GM21360 (cell line): ENCODE data around the gene ZNHIT3.
"Not testable (repeated sequence)": the region's sequence is repeated elsewhere in the genome, so short reads cannot be mapped to it uniquely, and the experiment has no call there.

ENCODE experiments used
- ATAC-seq: cut with Tn5 transposase; IDR thresholded peaks from one replicate; pipeline ENCODE4 v1.9.1; 2021; ENCODE audit warnings: mild to moderate bottlenecking, moderate library complexity; ENCODE audit not compliant: unreplicated experiment

Gene ZNHIT3

GRCh38 chr17:36482611-36483504, 3.6 kb upstream of the ZNHIT3 start:
- ATAC-seq: peak; percentile 44

GRCh38 chr17:36484021-36484420, 2.5 kb upstream of the ZNHIT3 start:
- ATAC-seq: not testable (repeated sequence)

DNA sequence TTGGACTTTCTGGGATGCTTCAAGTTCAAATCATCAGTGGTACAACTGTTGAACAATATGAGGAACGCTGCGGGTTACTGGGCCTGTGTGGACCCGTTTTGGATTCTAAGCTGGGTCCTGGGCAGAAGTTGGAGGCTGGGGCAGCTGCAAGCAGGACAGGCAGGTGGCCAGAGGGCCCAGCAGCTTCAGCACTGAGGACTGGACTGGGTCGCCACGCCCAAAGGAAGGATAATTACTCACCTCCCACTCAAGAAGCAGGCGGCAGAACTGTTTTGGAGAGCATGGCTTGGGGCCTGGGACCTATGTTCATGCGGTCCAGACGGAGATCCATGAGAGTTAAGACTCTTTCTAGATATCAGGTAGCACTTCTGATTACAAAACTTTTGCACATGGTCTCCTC, 1.5 kb upstream of the ZNHIT3 start:
- ATAC-seq: no peak

DNA sequence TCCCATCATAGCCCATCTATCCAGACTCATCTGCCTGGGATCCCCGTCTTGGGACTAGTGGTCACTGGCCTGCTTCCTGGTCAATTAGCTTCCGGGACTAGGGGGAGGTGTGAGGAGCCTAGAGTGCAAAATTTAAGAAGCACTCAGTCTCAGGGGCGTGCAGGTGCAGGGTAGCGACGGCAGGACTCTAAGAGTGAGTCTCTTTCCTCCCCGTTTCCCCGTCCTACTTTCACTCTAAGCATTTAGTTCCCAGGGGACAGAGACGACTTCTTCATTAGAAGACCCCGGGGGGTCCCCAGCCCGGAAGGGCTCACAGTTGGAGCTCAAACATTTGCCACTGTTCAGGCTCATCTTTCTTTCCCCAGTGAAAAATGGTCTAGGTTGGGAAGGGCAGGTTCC, 677 bp upstream of the ZNHIT3 start:
- no peak for ATAC-seq

- no peak for ATAC-seq
Observed at GRCh38 chr17:36493956-36494355, 7.5 kb downstream of the ZNHIT3 start.

- no peak for ATAC-seq
Observed at GRCh38 chr17:36494674-36495073, 8.2 kb downstream of the ZNHIT3 start.

DNA sequence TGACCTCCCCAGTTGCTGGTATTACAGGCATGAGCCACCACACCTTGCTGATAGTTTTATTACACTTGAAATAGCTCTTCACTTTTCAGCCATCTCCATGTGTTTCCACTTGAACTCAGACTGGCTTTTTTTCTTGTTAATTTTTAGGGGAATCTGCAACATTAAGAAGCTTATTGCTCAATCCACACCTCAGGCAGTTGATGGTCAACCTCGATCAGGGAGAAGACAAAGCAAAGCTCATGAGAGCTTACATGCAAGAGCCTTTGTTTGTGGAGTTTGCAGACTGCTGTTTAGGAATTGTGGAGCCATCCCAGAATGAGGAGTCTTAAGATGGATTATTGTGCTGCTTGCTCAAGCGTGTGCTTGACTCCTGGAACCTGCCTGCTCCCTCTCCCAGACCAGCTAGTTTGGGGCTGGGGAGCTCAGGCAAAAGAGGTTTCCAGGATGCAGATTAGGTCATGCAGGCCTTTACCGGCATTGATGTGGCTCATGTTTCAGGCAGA, 8.6 kb downstream of the ZNHIT3 start:
- no peak for ATAC-seq

GRCh38 chr17:36496018-36496789, 9.7 kb downstream of the ZNHIT3 start:
- no peak for ATAC-seq

DNA sequence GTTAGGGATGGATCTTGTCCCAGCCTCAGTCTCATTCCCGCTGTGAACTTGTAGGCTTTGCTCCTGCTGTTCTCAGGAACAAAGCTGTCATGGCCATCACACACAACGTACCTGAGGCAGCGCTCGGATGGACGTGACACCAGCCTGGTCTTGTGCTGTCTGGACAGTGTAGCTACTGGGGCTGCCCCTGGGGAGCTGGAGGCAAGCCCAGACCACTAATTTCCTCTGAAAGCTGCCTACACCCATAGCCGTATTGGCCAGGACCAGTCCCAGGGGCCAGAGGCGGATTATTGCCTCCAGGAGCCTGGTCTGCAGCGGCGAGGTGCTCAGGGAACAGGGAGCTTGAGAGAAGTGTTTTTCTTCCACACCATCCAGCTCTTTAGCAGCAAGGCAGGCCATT, 11.7 kb downstream of the ZNHIT3 start:
- ATAC-seq: no peak

GRCh38 chr17:36498560-36499300, 12.2 kb downstream of the ZNHIT3 start:
- no peak for ATAC-seq

GRCh38 chr17:36500745-36501225, 14.3 kb downstream of the ZNHIT3 start:
- no peak for ATAC-seq

- ATAC-seq: no peak
Observed at GRCh38 chr17:36501351-36501750, 14.9 kb downstream of the ZNHIT3 start.

GRCh38 chr17:36501963-36502362, 15.5 kb downstream of the ZNHIT3 start:
- ATAC-seq: no peak

- no peak for ATAC-seq
Observed at GRCh38 chr17:36503456-36504155, 17.1 kb downstream of the ZNHIT3 start.

DNA sequence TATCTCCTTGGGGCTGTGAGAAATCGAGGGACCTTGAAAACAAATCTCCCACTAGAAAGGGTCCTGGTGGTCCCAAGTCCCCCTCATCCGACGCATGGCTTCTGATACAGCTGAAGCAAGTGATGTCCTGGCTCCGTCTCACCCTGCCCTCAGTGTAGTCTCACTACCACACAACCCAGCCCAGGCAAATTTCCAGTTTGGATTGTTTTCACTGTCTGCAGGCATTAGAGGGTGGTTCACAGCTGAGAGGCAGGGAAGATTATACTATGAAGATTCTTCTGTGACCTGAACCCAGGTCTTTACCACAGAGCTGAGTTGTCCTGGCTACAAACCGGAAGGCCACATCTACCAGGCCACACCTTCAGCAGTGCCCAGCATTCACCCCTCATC, 17.7 kb downstream of the ZNHIT3 start:
- ATAC-seq: no peak

DNA sequence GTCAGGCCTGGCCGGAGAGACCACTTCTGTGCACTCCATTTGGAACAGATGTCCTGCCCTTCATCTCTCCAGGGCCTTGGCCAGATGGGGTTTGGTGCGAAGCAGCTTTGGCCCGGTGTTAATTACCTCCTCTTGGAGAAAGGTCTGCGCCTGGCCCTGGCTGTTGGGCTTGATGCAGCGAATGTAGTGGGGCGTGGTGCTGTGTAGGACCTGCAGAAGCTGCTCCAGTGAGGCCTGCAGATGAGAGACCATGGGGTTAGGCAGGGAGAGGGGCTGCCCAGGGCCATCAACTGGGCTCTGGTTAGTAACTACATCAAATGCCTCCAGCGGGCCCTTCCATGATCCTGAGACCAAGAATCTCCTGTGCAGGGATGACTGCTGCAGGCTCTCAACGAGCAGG, 18.7 kb downstream of the ZNHIT3 start:
- ATAC-seq: no peak

DNA sequence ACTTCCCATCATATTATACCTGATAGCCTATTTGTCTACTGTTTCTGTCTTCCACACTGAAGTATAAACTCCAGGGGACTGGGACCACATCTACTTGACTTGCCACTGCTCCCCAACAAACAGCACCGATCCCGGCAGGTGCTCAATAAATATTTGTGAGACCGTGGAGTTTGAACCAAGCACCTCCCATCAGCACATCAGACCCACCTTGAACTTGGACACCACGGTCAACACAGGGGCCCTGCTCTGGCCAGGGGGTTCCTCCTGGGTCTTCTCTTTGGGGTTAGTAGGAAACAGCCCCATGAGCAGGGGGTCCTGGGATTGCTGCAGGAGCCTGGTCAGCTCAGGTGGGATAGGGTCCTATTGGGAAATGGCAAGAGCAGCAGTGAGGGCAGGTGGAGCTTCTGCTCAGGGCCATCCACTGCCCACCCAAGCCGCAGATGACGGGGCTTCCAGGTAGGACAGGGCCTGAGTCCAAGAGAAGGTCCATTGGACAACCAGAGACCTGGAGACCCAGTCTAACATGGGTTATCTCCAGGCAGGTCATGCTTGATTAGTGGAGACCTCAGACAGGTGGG, 19.9 kb downstream of the ZNHIT3 start:
- no peak for ATAC-seq

- no peak for ATAC-seq
Observed at GRCh38 chr17:36506831-36507230, 20.4 kb downstream of the ZNHIT3 start.

DNA sequence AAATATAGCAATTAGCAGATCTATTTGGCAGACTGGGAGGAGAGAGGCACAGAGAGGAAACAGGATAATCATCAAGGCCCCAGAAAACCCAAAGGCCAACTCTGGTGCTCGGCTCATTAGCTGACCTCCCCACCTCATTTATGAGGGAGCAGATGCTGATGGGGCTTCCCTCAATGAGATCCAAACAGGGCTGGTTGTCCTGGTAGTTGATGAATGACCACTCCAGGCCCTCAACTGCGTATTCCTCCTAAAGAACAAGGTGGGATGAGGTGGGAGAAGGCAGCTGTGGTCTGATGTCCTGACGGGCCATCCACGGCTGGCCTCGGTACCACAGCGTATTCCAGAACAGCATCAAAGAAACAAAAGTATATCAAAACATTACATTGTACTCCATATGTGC, 20.8 kb downstream of the ZNHIT3 start:
- ATAC-seq: no peak

DNA sequence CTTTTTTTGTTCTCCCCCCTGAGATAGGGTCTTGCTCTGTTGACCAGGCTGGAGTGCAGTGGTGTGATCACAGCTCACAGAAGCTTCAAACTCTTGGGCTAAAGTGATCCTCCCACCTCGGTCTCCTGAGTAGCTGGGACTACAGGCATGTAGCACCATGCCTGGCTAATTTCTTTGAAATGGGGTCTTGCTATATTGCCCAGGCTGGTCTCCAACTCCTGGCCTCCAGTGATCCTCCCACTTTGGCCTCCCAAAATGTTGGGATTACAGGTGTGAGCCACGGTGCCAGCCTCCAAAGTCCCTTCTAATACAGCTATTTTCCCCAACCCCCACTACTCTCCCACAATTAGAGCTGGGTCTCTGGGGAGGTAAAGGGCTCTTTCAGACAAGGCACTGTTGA, 22.0 kb downstream of the ZNHIT3 start:
- ATAC-seq: not testable (repeated sequence)
